Lower leg skin (tissue), 3 donors: ENCODE results near the gene GGA3.

ENCODE experiments used
- POLR2A ChIP-seq, 2 donors: fragments of 450-650 bp; IDR thresholded peaks; one replicate each; pipeline ENCODE4 v1.6.1; 2016 to 2017; ENCODE audit warnings: antibody characterized with exemption in 2 of 2, mild to moderate bottlenecking in 1 of 2, moderate library complexity in 1 of 2
- TF ChIP-seq, protein P1 (sequence below), 3 donors: fragments of 450-650 bp; IDR thresholded peaks; one replicate each; pipeline ENCODE4 v1.5.1; 2016; ENCODE audit warnings: antibody characterized with exemption in 3 of 3, mild to moderate bottlenecking in 3 of 3, moderate library complexity in 2 of 3

DNA sequence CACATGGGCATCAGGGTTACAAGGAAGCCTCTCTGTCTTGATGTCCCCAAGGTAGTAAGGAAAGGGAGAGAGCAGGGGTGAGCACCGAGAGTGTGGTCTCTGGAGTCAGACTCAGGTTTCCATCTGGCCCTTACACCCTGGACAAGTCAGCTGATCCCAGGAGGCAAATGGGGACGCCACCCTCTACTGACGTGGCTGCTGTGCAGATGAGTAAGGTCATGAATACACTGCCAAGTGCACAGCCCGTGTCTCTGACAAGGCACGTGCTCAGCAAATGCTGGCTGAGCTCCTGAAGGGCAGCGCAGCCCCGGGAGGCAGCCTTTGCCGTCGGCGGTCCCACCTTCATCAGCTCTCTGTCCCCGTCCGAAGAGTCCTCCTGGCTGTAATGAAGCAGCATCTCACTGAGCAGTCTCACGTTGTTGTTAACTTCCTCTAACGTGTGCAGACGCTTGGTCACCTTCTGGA is 19.4 kb downstream of the GGA3 start:
- TF ChIP-seq, protein P1, sequence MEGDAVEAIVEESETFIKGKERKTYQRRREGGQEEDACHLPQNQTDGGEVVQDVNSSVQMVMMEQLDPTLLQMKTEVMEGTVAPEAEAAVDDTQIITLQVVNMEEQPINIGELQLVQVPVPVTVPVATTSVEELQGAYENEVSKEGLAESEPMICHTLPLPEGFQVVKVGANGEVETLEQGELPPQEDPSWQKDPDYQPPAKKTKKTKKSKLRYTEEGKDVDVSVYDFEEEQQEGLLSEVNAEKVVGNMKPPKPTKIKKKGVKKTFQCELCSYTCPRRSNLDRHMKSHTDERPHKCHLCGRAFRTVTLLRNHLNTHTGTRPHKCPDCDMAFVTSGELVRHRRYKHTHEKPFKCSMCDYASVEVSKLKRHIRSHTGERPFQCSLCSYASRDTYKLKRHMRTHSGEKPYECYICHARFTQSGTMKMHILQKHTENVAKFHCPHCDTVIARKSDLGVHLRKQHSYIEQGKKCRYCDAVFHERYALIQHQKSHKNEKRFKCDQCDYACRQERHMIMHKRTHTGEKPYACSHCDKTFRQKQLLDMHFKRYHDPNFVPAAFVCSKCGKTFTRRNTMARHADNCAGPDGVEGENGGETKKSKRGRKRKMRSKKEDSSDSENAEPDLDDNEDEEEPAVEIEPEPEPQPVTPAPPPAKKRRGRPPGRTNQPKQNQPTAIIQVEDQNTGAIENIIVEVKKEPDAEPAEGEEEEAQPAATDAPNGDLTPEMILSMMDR (IDR thresholded peaks at IDR 0.05), result no peak
- TF ChIP-seq POLR2A (IDR thresholded peaks at IDR 0.05), result no peak
